ENCODE data around the gene TUBGCP2.

DNA sequence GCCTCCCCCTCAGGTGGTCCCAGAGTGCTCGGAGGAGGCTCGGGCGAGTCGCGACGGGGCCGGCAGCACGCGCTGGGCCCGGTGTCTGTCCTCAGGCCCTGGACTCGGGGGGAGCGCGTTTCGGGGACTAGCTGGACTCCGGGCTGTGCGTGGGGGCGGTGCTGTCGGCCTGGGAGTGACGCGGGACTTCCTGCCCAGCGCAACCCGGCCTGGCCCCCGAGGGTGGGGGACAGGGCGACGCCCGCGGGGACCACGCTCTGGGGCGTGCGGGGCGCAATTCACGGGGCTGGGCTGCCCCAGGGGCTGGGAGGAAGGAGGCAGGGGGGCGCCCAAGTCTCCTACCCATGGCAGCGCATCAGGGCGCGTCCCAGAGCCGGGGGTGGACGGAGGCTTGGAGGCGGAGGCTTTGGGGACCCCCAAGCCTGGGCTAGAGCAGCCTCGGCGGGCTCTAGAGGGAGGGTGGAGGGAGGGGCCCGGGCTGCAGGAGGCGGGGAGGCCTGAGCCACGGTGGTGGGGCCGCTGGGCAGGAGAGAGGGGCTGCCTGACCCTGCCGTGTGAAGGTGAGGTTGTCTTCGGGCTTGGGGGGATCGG is 73.3 kb downstream of the TUBGCP2 start:
- TF ChIP-seq POLR2A (IDR thresholded peaks at IDR 0.05) (no peak), POLR2AphosphoS5 (IDR thresholded peaks at IDR 0.05) (no peak), EP300 (IDR thresholded peaks at IDR 0.05; ENCODE audit: low read depth) (no peak)
- TF ChIP-seq, protein P1, sequence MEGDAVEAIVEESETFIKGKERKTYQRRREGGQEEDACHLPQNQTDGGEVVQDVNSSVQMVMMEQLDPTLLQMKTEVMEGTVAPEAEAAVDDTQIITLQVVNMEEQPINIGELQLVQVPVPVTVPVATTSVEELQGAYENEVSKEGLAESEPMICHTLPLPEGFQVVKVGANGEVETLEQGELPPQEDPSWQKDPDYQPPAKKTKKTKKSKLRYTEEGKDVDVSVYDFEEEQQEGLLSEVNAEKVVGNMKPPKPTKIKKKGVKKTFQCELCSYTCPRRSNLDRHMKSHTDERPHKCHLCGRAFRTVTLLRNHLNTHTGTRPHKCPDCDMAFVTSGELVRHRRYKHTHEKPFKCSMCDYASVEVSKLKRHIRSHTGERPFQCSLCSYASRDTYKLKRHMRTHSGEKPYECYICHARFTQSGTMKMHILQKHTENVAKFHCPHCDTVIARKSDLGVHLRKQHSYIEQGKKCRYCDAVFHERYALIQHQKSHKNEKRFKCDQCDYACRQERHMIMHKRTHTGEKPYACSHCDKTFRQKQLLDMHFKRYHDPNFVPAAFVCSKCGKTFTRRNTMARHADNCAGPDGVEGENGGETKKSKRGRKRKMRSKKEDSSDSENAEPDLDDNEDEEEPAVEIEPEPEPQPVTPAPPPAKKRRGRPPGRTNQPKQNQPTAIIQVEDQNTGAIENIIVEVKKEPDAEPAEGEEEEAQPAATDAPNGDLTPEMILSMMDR (IDR thresholded peaks at IDR 0.05), result no peak
